ENCODE results near the gene IL12RB2. TPM values are rescaled to one million over a fixed set of nuclear protein-coding genes. Genes with fewer than 3 reads are reported as not detected.

The IL12RB2 gene
- polyA plus RNA-seq, 1 of the 3 experiments (the other 2 are of a cell fraction), result not detected

- CTCF ChIA-PET, result interaction anchor here (0.6 to 1.7 kb wide), 2 partner anchors 11 to 44 kb away, joined by 3 to 4 read pairs; no protein-coding TSS in a partner anchor
- H3K36me3 ChIP-seq (replicated peaks in 1 of 2; ENCODE audit: control insufficient read depth in 1 of 2, insufficient read depth in 2 of 2, low read length in 1 of 2), result peaks cover 72 to 90% of the 10 kb centered on the region in 2 experiments
- peaks cover 78% of the 10 kb centered on the region for H4K20me1 ChIP-seq (ENCODE audit: insufficient read depth)
- POLR2A ChIA-PET, result no interaction called here
- DNase-seq, result no peak
- H3K9ac ChIP-seq, result no peak overlapping the region
- H3K9me3 ChIP-seq, result no peaks in the 10 kb centered on the region
- H3K27ac ChIP-seq (ENCODE audit: low read depth in 2 of 2, low read length in 1 of 2), result no peak overlapping the region
- H3K4me2 ChIP-seq, result no peak overlapping the region
- H3K9me2 ChIP-seq, result no peaks in the 10 kb centered on the region
- H3K79me2 ChIP-seq (ENCODE audit: insufficient read depth), result peaks cover 97% of the 10 kb centered on the region
- no peak overlapping the region for H3K4me3 ChIP-seq (ENCODE audit: low read depth in 2 of 2, low read length in 1 of 2)
- H3K27me3 ChIP-seq (ENCODE audit: insufficient read depth), result no peaks in the 10 kb centered on the region
- TF ChIP-seq SIN3A (IDR thresholded peaks at IDR 0.05; ENCODE audit: borderline replicate concordance, low read depth, low read length), result no peak
- TF ChIP-seq ELF1 (IDR thresholded peaks at IDR 0.05), result no peak
- no peak for TF ChIP-seq MAX (IDR thresholded peaks at IDR 0.05; ENCODE audit: low read depth)
- TF ChIP-seq, protein P1, sequence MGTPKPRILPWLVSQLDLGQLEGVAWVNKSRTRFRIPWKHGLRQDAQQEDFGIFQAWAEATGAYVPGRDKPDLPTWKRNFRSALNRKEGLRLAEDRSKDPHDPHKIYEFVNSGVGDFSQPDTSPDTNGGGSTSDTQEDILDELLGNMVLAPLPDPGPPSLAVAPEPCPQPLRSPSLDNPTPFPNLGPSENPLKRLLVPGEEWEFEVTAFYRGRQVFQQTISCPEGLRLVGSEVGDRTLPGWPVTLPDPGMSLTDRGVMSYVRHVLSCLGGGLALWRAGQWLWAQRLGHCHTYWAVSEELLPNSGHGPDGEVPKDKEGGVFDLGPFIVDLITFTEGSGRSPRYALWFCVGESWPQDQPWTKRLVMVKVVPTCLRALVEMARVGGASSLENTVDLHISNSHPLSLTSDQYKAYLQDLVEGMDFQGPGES (IDR thresholded peaks at IDR 0.05; ENCODE audit: low read depth, low read length), result no peak
- TF ChIP-seq FOSL2 (IDR thresholded peaks at IDR 0.05; ENCODE audit: borderline replicate concordance, low read depth), result no peak
- no peak for TF ChIP-seq JUND (IDR thresholded peaks at IDR 0.05)
- TF ChIP-seq, protein P2, sequence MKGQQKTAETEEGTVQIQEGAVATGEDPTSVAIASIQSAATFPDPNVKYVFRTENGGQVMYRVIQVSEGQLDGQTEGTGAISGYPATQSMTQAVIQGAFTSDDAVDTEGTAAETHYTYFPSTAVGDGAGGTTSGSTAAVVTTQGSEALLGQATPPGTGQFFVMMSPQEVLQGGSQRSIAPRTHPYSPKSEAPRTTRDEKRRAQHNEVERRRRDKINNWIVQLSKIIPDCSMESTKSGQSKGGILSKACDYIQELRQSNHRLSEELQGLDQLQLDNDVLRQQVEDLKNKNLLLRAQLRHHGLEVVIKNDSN (IDR thresholded peaks at IDR 0.05; ENCODE audit: borderline replicate concordance, low read depth), result no peak
- no peak for TF ChIP-seq TCF12 (IDR thresholded peaks at IDR 0.05)
- no peak for TF ChIP-seq ZBTB33 (IDR thresholded peaks at IDR 0.05; ENCODE audit: borderline replicate concordance, low read depth)
- H2AFZ ChIP-seq (ENCODE audit: low read depth), result no peak overlapping the region
- peaks cover 0 to 2% of the 10 kb centered on the region in 2 experiments; a peak in 1 of 4 replicates for H3K4me1 ChIP-seq (ENCODE audit: control insufficient read depth in 1 of 2, insufficient read depth in 2 of 2, low read depth in 1 of 2, low read length in 1 of 2)
- peaks cover 8% of the 10 kb centered on the region for H3F3A ChIP-seq (replicated peaks; ENCODE audit: insufficient read depth)
These were observed 113.3 kb downstream of the IL12RB2 start for GRCh38 chr1:67420835-67421492.

GRCh38 chr1:67427465-67427864 lies 119.8 kb downstream of the IL12RB2 start:
- Histone ChIP-seq H3F3A (replicated peaks; ENCODE audit: insufficient read depth) (peaks cover 15% of the 10 kb centered on the region), H3K79me2 (ENCODE audit: insufficient read depth) (peaks cover 77% of the 10 kb centered on the region), H3K4me2 (peak overlapping the region; percentile 96), H3K9ac (no peak overlapping the region; the same call in 1 of the 2 replicates), H3K27me3 (ENCODE audit: insufficient read depth) (no peaks in the 10 kb centered on the region), H3K36me3 (replicated peaks in 1 of 2; ENCODE audit: control insufficient read depth in 1 of 2, insufficient read depth in 2 of 2, low read length in 1 of 2) (peaks cover 45 to 53% of the 10 kb centered on the region in 2 experiments), H3K27ac (ENCODE audit: low read depth in 2 of 2, low read length in 1 of 2) (no peak overlapping the region), H3K4me3 (ENCODE audit: low read depth in 2 of 2, low read length in 1 of 2) (peak overlapping the region; percentile 96 to 97), H3K9me2 (no peaks in the 10 kb centered on the region), H3K9me3 (no peaks in the 10 kb centered on the region), H3K4me1 (ENCODE audit: control insufficient read depth in 1 of 2, insufficient read depth in 2 of 2, low read depth in 1 of 2, low read length in 1 of 2) (peaks cover 0 to 16% of the 10 kb centered on the region in 2 experiments; a peak in 3 of 4 replicates), H4K20me1 (ENCODE audit: insufficient read depth) (peaks cover 69% of the 10 kb centered on the region), H2AFZ (ENCODE audit: low read depth) (no peak overlapping the region)
- ChIA-PET CTCF (interaction anchor here (0.7 to 3.6 kb wide), 2 partner anchors 26 to 73 kb away, joined by 3 to 15 read pairs; no protein-coding TSS in a partner anchor), POLR2A (interaction anchor here (0.5 kb wide), 1 partner anchor 99 kb away, joined by 4 read pairs; no protein-coding TSS in a partner anchor)
- 6% methylated on average over 2 of the region's 2 CpGs for WGBS (ENCODE audit: low lambda C conversion rate)
- no peak for DNase-seq
- TF ChIP-seq JUND (IDR thresholded peaks at IDR 0.05) (no peak), TEAD4 (IDR thresholded peaks at IDR 0.05; ENCODE audit: borderline replicate concordance, insufficient read depth) (no peak), REST (IDR thresholded peaks at IDR 0.05; ENCODE audit: low read depth, low read length) (no peak), POLR2AphosphoS5 (IDR thresholded peaks at IDR 0.05; ENCODE audit: low read depth, low read length) (no peak), EP300 (IDR thresholded peaks at IDR 0.05; ENCODE audit: borderline replicate concordance in 1 of 2, low read depth in 1 of 2, low read length in 1 of 2) (no peak), MXI1 (IDR thresholded peaks at IDR 0.05; ENCODE audit: low read depth, low read length) (no peak), MEF2A (IDR thresholded peaks at IDR 0.05; ENCODE audit: borderline replicate concordance, low read depth) (no peak), PBX3 (IDR thresholded peaks at IDR 0.05) (no peak)
- TF ChIP-seq, protein P1 (IDR thresholded peaks at IDR 0.05; ENCODE audit: low read depth, low read length), result no peak

All from SK-N-SH (cell line).